ENCODE measurements around the gene ZNF597. TPM values are rescaled to one million over a fixed set of nuclear protein-coding genes. Genes with fewer than 3 reads are reported as not detected.

Gene ZNF597

DNA sequence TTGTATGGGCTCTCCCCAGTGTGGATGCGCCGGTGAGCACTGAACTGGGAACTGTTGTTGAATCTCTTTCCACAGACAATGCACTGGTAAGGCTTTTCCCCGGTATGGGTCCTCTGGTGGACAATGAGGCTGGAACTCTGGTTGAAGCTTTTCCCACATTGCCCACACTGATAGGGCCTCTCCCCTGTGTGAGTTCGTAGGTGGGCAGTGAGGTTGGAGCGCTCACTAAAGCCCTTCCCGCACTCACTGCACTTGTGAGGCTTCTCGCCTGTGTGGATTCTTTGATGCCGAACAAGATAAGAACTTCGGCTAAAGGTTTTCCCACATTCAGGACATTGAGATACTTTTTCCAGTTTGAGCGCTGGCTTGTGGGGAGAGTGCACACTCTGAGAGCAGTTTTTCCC is 60.3 kb downstream of the ZNF597 start:
- H3K9me3 ChIP-seq (ENCODE audit: control insufficient read depth, low read length): peaks cover 83% of the 10 kb centered on the region
- H3K27me3 ChIP-seq (ENCODE audit: control insufficient read depth in 1 of 2, insufficient read depth in 1 of 2, low read length in 2 of 2): no peaks in the 10 kb centered on the region
- peaks cover 38 to 60% of the 10 kb centered on the region in 2 experiments for H3K36me3 ChIP-seq (ENCODE audit: control insufficient read depth in 1 of 2, insufficient read depth in 2 of 2, low read depth in 1 of 2, low read length in 2 of 2)
- H2BK12ac ChIP-seq (ENCODE audit: low read length in 2 of 2): no peak overlapping the region
- H4K91ac ChIP-seq (ENCODE audit: low read length): no peak overlapping the region
- DNase-seq: peak; percentile 3
- H3K79me1 ChIP-seq (replicated peaks; ENCODE audit: low read length, poor library complexity, severe bottlenecking): peaks cover 14% of the 10 kb centered on the region
- H2BK15ac ChIP-seq (ENCODE audit: low read depth, poor library complexity, severe bottlenecking): no peak overlapping the region
- H2BK120ac ChIP-seq (ENCODE audit: low read depth, low read length): no peak overlapping the region
- H2AK5ac ChIP-seq (ENCODE audit: low read length, severe bottlenecking): no peak overlapping the region
- no peak overlapping the region for H3K9ac ChIP-seq (ENCODE audit: low read length)
- H4K8ac ChIP-seq (ENCODE audit: low read length): no peak overlapping the region
- H3K27ac ChIP-seq (ENCODE audit: low read length, poor library complexity, severe bottlenecking): no peak overlapping the region
- H3K14ac ChIP-seq (ENCODE audit: low read length in 2 of 2): no peak overlapping the region
- H2AFZ ChIP-seq (ENCODE audit: low read depth, low read length): no peak overlapping the region
- no peak overlapping the region for H3K18ac ChIP-seq (ENCODE audit: low read depth in 1 of 2, low read length in 2 of 2)
- no peak overlapping the region for H3K4me2 ChIP-seq (ENCODE audit: low read length, poor library complexity, severe bottlenecking)
- 97% methylated on average over 10 of the region's 10 CpGs for WGBS
- H3K4ac ChIP-seq (ENCODE audit: low read depth in 1 of 2, low read length in 2 of 2): no peak overlapping the region
- peaks cover under 1% of the 10 kb centered on the region for H3K4me1 ChIP-seq (ENCODE audit: control insufficient read depth, insufficient read depth, low read depth, low read length)
- H2BK5ac ChIP-seq (ENCODE audit: low read depth, low read length, poor library complexity, severe bottlenecking): no peak overlapping the region
- no peak overlapping the region for H3K23ac ChIP-seq (ENCODE audit: low read length in 2 of 2)
- peak overlapping the region in 1 of 2 experiments; percentile 70 for H3K4me3 ChIP-seq (ENCODE audit: insufficient read depth in 1 of 2, low read depth in 1 of 2, low read length in 2 of 2)

Small RNA genes within 50 kb of the gene (small RNA-seq; reads per million reads assigned to genes)
- not detected for gene MIR6126 (ENCODE audit: low read depth)

Data from mesenchymal stem cell (in vitro differentiated cells and primary cell).